Spleen (tissue), 11 donors: Measurements from ENCODE around the gene LY6G6D. TPM values are rescaled to one million over a fixed set of nuclear protein-coding genes. Genes with fewer than 3 reads are reported as not detected.

Experiments used
- DNase-seq: peaks from one replicate; pipeline ENCODE4 v3.0.0-alpha.2; 2020
- H3K27ac ChIP-seq, 8 donors: fragments of 200-600 bp; sonication (generic) in 7 of 8; 1 replicate in 4 of 8; 2 replicates in 4 of 8; pipeline versions ENCODE4 v1.5.0 to v1.8.0; 2016 to 2021; ENCODE audit warnings: inconsistent platforms in 4 of 8, mild to moderate bottlenecking in 4 of 8, moderate library complexity in 1 of 8
- H3K27me3 ChIP-seq, 7 donors: fragments of 200-600 bp; sonication (generic) in 6 of 7; replicated peaks in 1 of 7; 1 replicate in 4 of 7; 2 replicates in 3 of 7; pipeline versions ENCODE4 v1.5.0 to v1.8.0; 2016 to 2021; ENCODE audit warnings: inconsistent platforms in 3 of 7, mild to moderate bottlenecking in 1 of 7
- H3K36me3 ChIP-seq, 6 donors: fragments of 200-600 bp; sonication (generic) in 5 of 6; 1 replicate in 4 of 6; 2 replicates in 2 of 6; pipeline versions ENCODE4 v1.5.0 to v1.8.0; 2016 to 2021; ENCODE audit warnings: inconsistent platforms in 2 of 6
- H3K4me1 ChIP-seq, 6 donors: fragments of 200-600 bp; sonication (generic) in 5 of 6; 1 replicate in 3 of 6; 2 replicates in 3 of 6; pipeline versions ENCODE4 v1.5.0 to v1.8.0; 2016 to 2021; ENCODE audit warnings: inconsistent platforms in 3 of 6
- H3K4me3 ChIP-seq, 8 donors: fragments of 200-600 bp; sonication (generic) in 7 of 8; 1 replicate in 4 of 8; 2 replicates in 4 of 8; pipeline versions ENCODE4 v1.5.0 to v1.8.0; 2016 to 2021; ENCODE audit warnings: inconsistent platforms in 4 of 8, mild to moderate bottlenecking in 4 of 8, moderate library complexity in 2 of 8
- H3K9me3 ChIP-seq, 8 donors: fragments of 200-600 bp; sonication (generic) in 7 of 8; 1 replicate in 4 of 8; 2 replicates in 4 of 8; pipeline versions ENCODE4 v1.5.0 to v1.8.0; 2016 to 2021; ENCODE audit warnings: inconsistent platforms in 4 of 8
- CTCF ChIP-seq, 11 experiments: fragments of 200-600 bp in 7 of 11; fragments of 450-650 bp in 4 of 11; sonication (generic) in 4 of 11; IDR thresholded peaks in 8 of 11; conservative IDR thresholded peaks in 3 of 11; 1 replicate in 7 of 11; 2 replicates in 4 of 11; pipeline versions ENCODE4 v1.4.0 to v1.8.0; 2016 to 2021; ENCODE audit warnings: antibody characterized with exemption in 11 of 11, inconsistent platforms in 4 of 11, mild to moderate bottlenecking in 1 of 11
- POLR2A ChIP-seq, 3 donors: fragments of 450-650 bp; IDR thresholded peaks; one replicate each; pipeline ENCODE4 v1.5.1; 2017; ENCODE audit warnings: antibody characterized with exemption in 3 of 3, mild to moderate bottlenecking in 1 of 3
- POLR2AphosphoS5 ChIP-seq, 3 donors: sonication (generic); formaldehyde crosslinking; IDR thresholded peaks; one replicate each; pipeline ENCODE4 v1.5.1; 2017; ENCODE audit warnings: antibody characterized with exemption in 3 of 3
- WGBS, 5 donors: extraction: QIAGEN DNeasy Blood & Tissue Kit in 3 of 5; methylation state at CpG; one replicate each; pipeline versions ENCODE4 v1.1.5 to v1.1.7; 2013 to 2018; 5-methylcytosine and 5-hydroxymethylcytosine counted together
- intact Hi-C: fragments of 100-400 bp; cut with DNase I; formaldehyde crosslinking; loops from one replicate; pipeline ENCODE4 v1.15.0; 2023; ENCODE audit warnings: low total_unique reads
- polyA plus RNA-seq, 3 donors: library from polyadenylated mRNA; stranded (reverse); fragments of 200-250 nt; gene quantifications; one replicate each; pipeline ENCODE4 v1.2.1, GENCODE V29; 2013
- total RNA-seq, 7 donors: library from RNA; depleted of rRNA in 3 of 7; stranded (reverse); fragments of >200 nt in 3 of 7; fragmentation: NEBNext Ultra II Directional in 4 of 7; extraction: Animal tissue kit (Norgen Biotek cat#: 25700) in 4 of 7; gene quantifications; one replicate each; pipeline versions ENCODE4 v1.1.0 to v1.2.1, GENCODE V29; 2016 to 2021
- donor health status: healthy with polysubstance abuse.
- donor health status: DM: no; HTN: no; CAD: no; lungs with moderate emphysema.
- donor health status: DM: no; HTN: no; CAD: no.
- donor health status: Bipolar disorder and iron deficiency.
- donor health status: healthy.
- donor health status: DM: no; HTN: no; CAD: no.
- donor health status: DM: yes; HTN: yes; CAD: no.

LY6G6D gene
- total and polyA plus RNA-seq, 10 donors, result not detected

DNA sequence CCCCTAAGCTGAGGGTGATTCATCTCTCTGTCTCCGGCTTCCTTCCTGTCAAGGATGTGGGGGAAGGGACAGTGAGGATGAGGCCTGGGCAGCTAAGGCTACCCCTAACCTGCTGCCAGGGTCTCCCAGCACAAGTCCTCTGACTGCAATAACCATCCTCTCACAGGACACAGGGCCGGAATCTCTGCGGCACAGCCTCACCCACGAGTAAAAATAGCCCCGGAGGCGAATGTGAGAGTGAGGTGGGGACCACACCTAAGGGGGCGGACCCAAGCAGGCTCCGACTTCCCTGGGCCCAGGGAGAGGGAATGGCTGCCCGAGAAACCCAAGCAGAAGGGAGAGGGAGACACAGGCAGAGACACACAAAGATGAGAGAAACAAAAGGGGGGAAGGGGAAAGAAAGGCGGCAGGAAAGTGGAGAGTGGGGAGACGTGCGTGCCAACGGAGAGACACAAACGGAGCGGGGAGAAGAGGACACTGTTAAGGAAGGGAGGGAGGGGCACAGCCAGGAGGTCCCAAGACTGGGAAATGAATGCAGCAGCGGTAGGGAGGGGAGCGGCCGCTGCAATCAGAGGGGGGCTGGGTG, 19.8 kb downstream of the LY6G6D start:
- TF ChIP-seq CTCF (IDR thresholded peaks at IDR 0.05 in 8 of 11, conservative IDR thresholded peaks at IDR 0.05 in 3 of 11) (no peak), POLR2A (IDR thresholded peaks at IDR 0.05) (peak in 1 of 3 donors; percentile 40), POLR2AphosphoS5 (IDR thresholded peaks at IDR 0.05) (peak; percentile 70 to 89 (median 80))
- intact Hi-C loops, result loop anchor here (10.0 kb wide), 2 partner anchors 60 to 90 kb away; partner anchors contain the start of genes HSPA1B and VARS1
- peak overlapping the region; percentile 80 to 95 (median 88) for H3K4me3 ChIP-seq
- peak overlapping the region; percentile 81 to 99 (median 96) for H3K27ac ChIP-seq
- peaks cover 7 to 43% (median 38%) of the 10 kb centered on the region in 6 donors for H3K36me3 ChIP-seq
- H3K9me3 ChIP-seq, result no peaks in the 10 kb centered on the region
- peaks cover 55 to 89% (median 83%) of the 10 kb centered on the region in 6 donors for H3K4me1 ChIP-seq
- 0 to 1% (median 1%) methylated on average over 18 of the region's 18 CpGs for WGBS, 5 donors
- no peaks in the 10 kb centered on the region for H3K27me3 ChIP-seq
- peak; percentile 86 for DNase-seq

DNA sequence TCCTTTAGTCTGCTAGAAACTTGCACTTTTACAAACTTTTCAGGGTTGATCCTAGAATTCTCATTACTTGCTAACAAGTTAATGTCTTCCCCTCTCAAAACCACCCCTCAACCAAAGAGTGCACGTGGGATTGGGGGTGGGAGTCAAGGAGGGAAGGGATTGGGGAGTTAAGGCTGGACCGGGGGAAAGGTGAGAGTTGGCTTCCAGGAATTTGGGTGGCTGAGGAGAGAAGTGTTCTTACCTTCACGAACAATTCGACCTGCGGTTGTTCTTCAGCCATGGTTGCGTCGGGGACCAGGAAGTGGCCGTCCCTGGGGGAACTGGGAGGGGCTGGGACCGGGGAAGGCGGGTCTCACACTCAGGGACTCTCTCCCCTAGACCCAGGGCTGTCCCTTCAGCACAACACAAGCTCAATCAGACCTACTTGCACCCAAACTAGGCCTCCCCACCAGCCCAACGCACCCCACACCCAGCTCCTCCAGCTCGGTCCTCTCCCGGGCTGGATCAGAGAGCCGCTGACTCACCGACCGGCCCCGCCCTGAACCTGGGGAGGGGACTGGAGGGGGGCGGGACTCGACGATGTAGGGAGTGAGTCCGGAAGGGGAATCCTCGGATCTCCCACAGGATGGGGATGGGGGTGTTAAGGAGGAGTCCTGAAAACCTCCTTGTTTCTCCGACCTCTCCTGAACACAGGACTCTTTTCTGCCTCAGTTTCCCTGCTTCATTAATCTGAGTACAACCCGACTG, 21.0 kb downstream of the LY6G6D start, which contains the start of gene CLIC1:
Gene CLIC1 (minus strand): TSS at position 510 of the 747 bp plus-strand sequence. CDS start 230 bp downstream, at position 280.
- no peaks in the 10 kb centered on the region for H3K27me3 ChIP-seq
- TF ChIP-seq POLR2AphosphoS5 (IDR thresholded peaks at IDR 0.05) (peak; percentile 94 to 95 (median 94)), POLR2A (IDR thresholded peaks at IDR 0.05) (peak in 2 of 3 donors; percentile 80 to 81), CTCF (IDR thresholded peaks at IDR 0.05 in 8 of 11, conservative IDR thresholded peaks at IDR 0.05 in 3 of 11) (peak in 1 of 11 experiments; percentile 5)
- intact Hi-C loops, result loop anchor here (10.0 kb wide), 2 partner anchors 59 to 89 kb away; partner anchors contain the start of genes HSPA1B and VARS1
- H3K36me3 ChIP-seq, result peaks cover 4 to 33% (median 29%) of the 10 kb centered on the region in 6 donors
- peaks cover 55 to 89% (median 82%) of the 10 kb centered on the region in 6 donors for H3K4me1 ChIP-seq
- no peaks in the 10 kb centered on the region for H3K9me3 ChIP-seq
- H3K4me3 ChIP-seq, result peak within 1 kb of the TSS; percentile 80 to 95 (median 88)
- 0 to 3% (median 1%) methylated on average over 17 to 24 of the region's 24 CpGs for WGBS, 5 donors
- peak; percentile 95 for DNase-seq
- peak within 1 kb of the TSS; percentile 82 to 99 (median 96) for H3K27ac ChIP-seq

- intact Hi-C loops, result loop anchor here (10.0 kb wide), 2 partner anchors 58 to 88 kb away; partner anchors contain the start of genes HSPA1B and VARS1
- no peaks in the 10 kb centered on the region for H3K27me3 ChIP-seq
- peaks cover under 1 to 31% (median 23%) of the 10 kb centered on the region in 6 donors for H3K36me3 ChIP-seq
- TF ChIP-seq POLR2AphosphoS5 (IDR thresholded peaks at IDR 0.05) (no peak), CTCF (IDR thresholded peaks at IDR 0.05 in 8 of 11, conservative IDR thresholded peaks at IDR 0.05 in 3 of 11) (no peak), POLR2A (IDR thresholded peaks at IDR 0.05) (no peak)
- peak overlapping the region; percentile 80 to 95 (median 88) for H3K4me3 ChIP-seq
- H3K9me3 ChIP-seq, result no peaks in the 10 kb centered on the region
- H3K4me1 ChIP-seq, result peaks cover 50 to 84% (median 75%) of the 10 kb centered on the region in 6 donors
- peak; percentile 82 for DNase-seq
- peak overlapping the region; percentile 82 to 99 (median 96) for H3K27ac ChIP-seq
- 7 to 35% (median 15%) methylated on average over 10 of the region's 10 CpGs for WGBS, 5 donors
Observed at GRCh38 chr6:31736768-31737314, 21.7 kb downstream of the LY6G6D start.
